OCI-LY1 (cell line): ENCODE results near the gene CORIN.

Source experiments
- CTCF ChIP-seq: fragments of 200-600 bp; sonication (generic), shearing (Covaris generic); IDR thresholded peaks from 2 replicates; pipeline ENCODE4 v1.5.1; 2017; ENCODE audit warnings: mild to moderate bottlenecking, antibody characterized with exemption, low read length, moderate library complexity, mixed read lengths
- EZH2 ChIP-seq: fragments of 200-600 bp; sonication (generic), shearing (Covaris generic); IDR thresholded peaks from 2 replicates; pipeline ENCODE4 v1.8.0; 2017; ENCODE audit warnings: borderline replicate concordance, mixed run types, mild to moderate bottlenecking, antibody characterized with exemption, low read length, moderate library complexity, mixed read lengths

GRCh38 chr4:47771020-47771419, 66.8 kb downstream of the CORIN start:
- no peak for TF ChIP-seq CTCF
- no peak for TF ChIP-seq EZH2
